Kidney (tissue), 14 donors: ENCODE data around the gene AXDND1. TPM values are rescaled to one million over a fixed set of nuclear protein-coding genes. Genes with fewer than 3 reads are reported as not detected.
"Not testable (repeated sequence)": the region's sequence is repeated elsewhere in the genome, so short reads cannot be mapped to it uniquely, and the experiment has no call there.

Experiments
- DNase-seq, 5 donors: peaks; one replicate each; pipeline ENCODE4 v3.0.0-alpha.2; 2013 to 2020
- FAIRE-seq: peaks from 2 replicates; lab custom pipeline; 2012; peaks lifted over from hg19 to GRCh38; lab: Jason Lieb, UNC
- H3K27ac ChIP-seq, 2 donors: one replicate each; pipeline ENCODE4 v1.7.0; 2013; ENCODE audit warnings: low read depth in 2 of 2, low read length in 2 of 2, inconsistent platforms in 1 of 2
- H3K27me3 ChIP-seq: one replicate; pipeline ENCODE4 v1.7.1; 2013; ENCODE audit warnings: low read length, inconsistent platforms; ENCODE audit not compliant: control insufficient read depth, insufficient read depth
- H3K36me3 ChIP-seq, 3 donors: one replicate each; pipeline versions ENCODE4 v1.7.0 to v1.7.1; 2013; ENCODE audit warnings: low read length in 3 of 3, control low read depth in 1 of 3, inconsistent platforms in 1 of 3; ENCODE audit not compliant: insufficient read depth in 3 of 3, control insufficient read depth in 2 of 3
- H3K4me1 ChIP-seq, 3 donors: one replicate each; pipeline versions ENCODE4 v1.7.0 to v1.7.1; 2013; ENCODE audit warnings: low read length in 3 of 3, inconsistent platforms in 1 of 3, low read depth in 1 of 3; ENCODE audit not compliant: control insufficient read depth in 2 of 3, insufficient read depth in 2 of 3
- H3K4me3 ChIP-seq, 3 donors: one replicate each; pipeline versions ENCODE4 v1.7.0 to v1.8.1; 2013; ENCODE audit warnings: low read length in 3 of 3, control low read depth in 1 of 3, inconsistent platforms in 1 of 3
- H3K9ac ChIP-seq, 3 donors: one replicate each; pipeline versions ENCODE4 v1.7.0 to v1.7.1; 2013; ENCODE audit warnings: low read length in 3 of 3, control low read depth in 1 of 3, inconsistent platforms in 1 of 3
- H3K9me3 ChIP-seq, 3 donors: one replicate each; pipeline versions ENCODE4 v1.7.0 to v1.7.1; 2013; ENCODE audit warnings: low read length in 3 of 3, control low read depth in 1 of 3, inconsistent platforms in 1 of 3; ENCODE audit not compliant: control insufficient read depth in 2 of 3, insufficient read depth in 1 of 3
- intact Hi-C: fragments of 100-400 bp; cut with DNase I; formaldehyde crosslinking; loops from one replicate; pipeline ENCODE4 v1.11.1; 2022
- polyA plus RNA-seq: library from polyadenylated mRNA; stranded (reverse); fragments of 350-450 nt; fragmentation: Illumina TruSeq; extraction: RNeasy Lipid Tissue Mini Kit (QIAGEN cat#74804); gene quantifications from one replicate; pipeline ENCODE4 v1.2.3, GENCODE V29; 2014; ENCODE audit warnings: low read depth, low replicate concordance; ENCODE audit not compliant: insufficient read depth
- total RNA-seq: library from RNA; stranded (reverse); fragmentation: NEBNext Ultra II Directional; extraction: Animal tissue kit (Norgen Biotek cat#: 25700); gene quantifications from one replicate; pipeline ENCODE4 v1.2.1, GENCODE V29; 2021
- TF ChIP-seq, protein P1 (sequence below): IDR thresholded peaks from 3 replicates; pipeline ENCODE4 v1.5.1; 2012; ENCODE audit warnings: mild to moderate bottlenecking, moderate library complexity, borderline replicate concordance; ENCODE audit not compliant: insufficient read depth; ENCODE audit errors: extremely low read depth
- donor health status: control.
- donor health status: control.
- donor health status: control.
- donor health status: control.
- donor health status: control.
- donor health status: DM: yes; HTN: yes; CAD: no.
- donor health status: Normal renal cell carcinoma (clear cell type).

The AXDND1 gene
- total and polyA plus RNA-seq, 2 donors from 2014 or later: 0.57 TPM; not detected in 1

GRCh38 chr1:179448437-179449149 is 82.8 kb downstream of the AXDND1 start:
- H3K9ac ChIP-seq: no peak overlapping the region
- no peaks in the 10 kb centered on the region for H3K27me3 ChIP-seq
- H3K4me3 ChIP-seq: no peak overlapping the region
- no peak overlapping the region for H3K27ac ChIP-seq
- no peaks in the 10 kb centered on the region for H3K36me3 ChIP-seq
- no peaks in the 10 kb centered on the region for H3K4me1 ChIP-seq
- FAIRE-seq: no peak
- H3K9me3 ChIP-seq: no peaks in the 10 kb centered on the region
- intact Hi-C loops: no loop called here
- DNase-seq: no peak
- TF ChIP-seq, protein P1, sequence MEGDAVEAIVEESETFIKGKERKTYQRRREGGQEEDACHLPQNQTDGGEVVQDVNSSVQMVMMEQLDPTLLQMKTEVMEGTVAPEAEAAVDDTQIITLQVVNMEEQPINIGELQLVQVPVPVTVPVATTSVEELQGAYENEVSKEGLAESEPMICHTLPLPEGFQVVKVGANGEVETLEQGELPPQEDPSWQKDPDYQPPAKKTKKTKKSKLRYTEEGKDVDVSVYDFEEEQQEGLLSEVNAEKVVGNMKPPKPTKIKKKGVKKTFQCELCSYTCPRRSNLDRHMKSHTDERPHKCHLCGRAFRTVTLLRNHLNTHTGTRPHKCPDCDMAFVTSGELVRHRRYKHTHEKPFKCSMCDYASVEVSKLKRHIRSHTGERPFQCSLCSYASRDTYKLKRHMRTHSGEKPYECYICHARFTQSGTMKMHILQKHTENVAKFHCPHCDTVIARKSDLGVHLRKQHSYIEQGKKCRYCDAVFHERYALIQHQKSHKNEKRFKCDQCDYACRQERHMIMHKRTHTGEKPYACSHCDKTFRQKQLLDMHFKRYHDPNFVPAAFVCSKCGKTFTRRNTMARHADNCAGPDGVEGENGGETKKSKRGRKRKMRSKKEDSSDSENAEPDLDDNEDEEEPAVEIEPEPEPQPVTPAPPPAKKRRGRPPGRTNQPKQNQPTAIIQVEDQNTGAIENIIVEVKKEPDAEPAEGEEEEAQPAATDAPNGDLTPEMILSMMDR: no peak

DNA sequence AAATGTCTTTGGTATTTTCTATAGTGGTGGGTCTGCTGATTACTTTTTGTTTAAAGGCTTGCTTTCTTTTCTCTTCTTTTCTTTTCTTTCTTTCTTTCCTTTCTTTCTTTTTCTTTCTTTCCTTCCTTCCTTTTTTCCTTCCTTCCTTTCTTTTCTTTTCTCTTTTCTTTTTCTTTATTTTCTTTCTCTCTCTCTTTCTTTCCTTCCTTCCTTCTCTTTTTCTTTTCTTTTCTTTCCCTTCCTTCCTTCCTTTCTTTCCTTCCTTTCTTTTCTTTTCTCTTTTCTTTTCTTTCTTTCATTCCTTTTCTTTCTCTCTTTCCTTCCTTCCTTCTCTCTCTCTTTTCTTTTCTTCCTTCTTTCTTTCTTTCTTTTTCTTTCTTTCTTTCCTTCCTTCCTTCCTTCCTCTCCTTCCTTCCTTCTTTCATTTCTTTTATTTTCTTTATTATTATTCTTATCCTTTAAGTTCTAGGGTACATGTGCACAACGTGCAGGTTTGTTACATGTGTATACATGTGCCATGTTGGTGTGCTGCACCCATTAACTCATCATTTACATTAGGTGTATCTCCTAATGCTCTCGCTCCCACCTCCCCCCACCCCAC is 93.9 kb downstream of the AXDND1 start:
- H3K27ac ChIP-seq, H3K27me3 ChIP-seq, H3K9me3 ChIP-seq, H3K4me1 ChIP-seq, H3K4me3 ChIP-seq, FAIRE-seq, DNase-seq, intact Hi-C loops, H3K9ac ChIP-seq, H3K36me3 ChIP-seq: not testable (repeated sequence)

DNA sequence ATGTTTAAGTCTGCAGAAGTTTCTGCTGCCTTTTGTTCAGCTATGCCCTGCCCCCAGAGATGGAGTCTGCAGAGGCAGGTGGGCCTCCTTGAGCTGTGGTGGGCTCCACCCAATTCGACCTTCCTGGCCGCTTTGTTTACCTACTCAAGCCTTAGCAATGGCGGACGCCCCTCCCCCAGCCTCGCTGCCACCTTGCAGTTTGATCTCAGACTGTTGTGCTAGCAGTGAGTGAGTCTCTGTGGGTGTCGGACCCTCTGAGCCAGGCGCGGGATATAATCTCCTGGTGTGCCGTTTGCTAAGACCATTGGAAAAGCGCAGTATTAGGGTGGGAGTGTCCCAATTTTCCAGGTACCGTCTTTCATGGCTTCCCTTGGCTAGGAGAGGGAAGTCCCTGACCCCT is 99.9 kb downstream of the AXDND1 start:
- H3K27me3 ChIP-seq, H3K9me3 ChIP-seq, H3K27ac ChIP-seq, DNase-seq, H3K36me3 ChIP-seq, intact Hi-C loops, H3K9ac ChIP-seq, H3K4me3 ChIP-seq, H3K4me1 ChIP-seq, FAIRE-seq: not testable (repeated sequence)

GRCh38 chr1:179474713-179475112 is 108.9 kb downstream of the AXDND1 start:
- H3K4me3 ChIP-seq: no peak overlapping the region
- H3K27ac ChIP-seq: no peak overlapping the region
- H3K9ac ChIP-seq: no peak overlapping the region
- no peaks in the 10 kb centered on the region for H3K36me3 ChIP-seq
- no peaks in the 10 kb centered on the region for H3K4me1 ChIP-seq
- H3K27me3 ChIP-seq: no peaks in the 10 kb centered on the region
- no peak for DNase-seq
- H3K9me3 ChIP-seq: peaks cover 1 to 10% (median 6%) of the 10 kb centered on the region in 3 donors
- FAIRE-seq: no peak
- intact Hi-C loops: no loop called here
- TF ChIP-seq, protein P1: no peak
